GM10266 (cell line): ENCODE data around the gene DNAH14.

Experiments
- DNase-seq: peaks from one replicate; pipeline ENCODE4 v3.0.0; 2012; ENCODE audit errors: extremely low spot score
- TF ChIP-seq, protein P1 (sequence below): IDR thresholded peaks from 2 replicates; pipeline ENCODE4 v1.5.1; 2012; ENCODE audit warnings: mild to moderate bottlenecking, low read depth; ENCODE audit not compliant: control insufficient read depth, insufficient read depth; ENCODE audit errors: missing control alignments

Gene DNAH14

DNA sequence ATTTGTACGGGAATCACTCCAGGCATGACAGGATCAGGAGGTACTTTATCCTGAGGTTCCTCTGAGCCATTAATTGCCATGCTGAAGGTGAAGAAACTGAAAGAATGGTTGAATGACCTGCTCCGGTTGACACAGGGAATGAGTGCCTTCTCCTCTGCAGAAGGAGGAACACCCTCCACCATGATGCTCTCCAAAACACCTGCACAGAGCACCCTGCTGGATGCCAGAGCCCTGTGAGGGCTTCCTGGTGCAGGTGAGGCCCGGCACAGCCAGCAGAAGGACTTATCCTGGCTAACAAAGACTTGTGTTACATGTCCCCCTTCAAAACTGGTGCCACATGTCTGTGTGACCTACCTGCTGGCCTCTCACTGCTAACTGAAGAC lies 512.6 kb downstream of the DNAH14 start:
- DNase-seq, result no peak
- TF ChIP-seq, protein P1, sequence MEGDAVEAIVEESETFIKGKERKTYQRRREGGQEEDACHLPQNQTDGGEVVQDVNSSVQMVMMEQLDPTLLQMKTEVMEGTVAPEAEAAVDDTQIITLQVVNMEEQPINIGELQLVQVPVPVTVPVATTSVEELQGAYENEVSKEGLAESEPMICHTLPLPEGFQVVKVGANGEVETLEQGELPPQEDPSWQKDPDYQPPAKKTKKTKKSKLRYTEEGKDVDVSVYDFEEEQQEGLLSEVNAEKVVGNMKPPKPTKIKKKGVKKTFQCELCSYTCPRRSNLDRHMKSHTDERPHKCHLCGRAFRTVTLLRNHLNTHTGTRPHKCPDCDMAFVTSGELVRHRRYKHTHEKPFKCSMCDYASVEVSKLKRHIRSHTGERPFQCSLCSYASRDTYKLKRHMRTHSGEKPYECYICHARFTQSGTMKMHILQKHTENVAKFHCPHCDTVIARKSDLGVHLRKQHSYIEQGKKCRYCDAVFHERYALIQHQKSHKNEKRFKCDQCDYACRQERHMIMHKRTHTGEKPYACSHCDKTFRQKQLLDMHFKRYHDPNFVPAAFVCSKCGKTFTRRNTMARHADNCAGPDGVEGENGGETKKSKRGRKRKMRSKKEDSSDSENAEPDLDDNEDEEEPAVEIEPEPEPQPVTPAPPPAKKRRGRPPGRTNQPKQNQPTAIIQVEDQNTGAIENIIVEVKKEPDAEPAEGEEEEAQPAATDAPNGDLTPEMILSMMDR, result no peak

DNA sequence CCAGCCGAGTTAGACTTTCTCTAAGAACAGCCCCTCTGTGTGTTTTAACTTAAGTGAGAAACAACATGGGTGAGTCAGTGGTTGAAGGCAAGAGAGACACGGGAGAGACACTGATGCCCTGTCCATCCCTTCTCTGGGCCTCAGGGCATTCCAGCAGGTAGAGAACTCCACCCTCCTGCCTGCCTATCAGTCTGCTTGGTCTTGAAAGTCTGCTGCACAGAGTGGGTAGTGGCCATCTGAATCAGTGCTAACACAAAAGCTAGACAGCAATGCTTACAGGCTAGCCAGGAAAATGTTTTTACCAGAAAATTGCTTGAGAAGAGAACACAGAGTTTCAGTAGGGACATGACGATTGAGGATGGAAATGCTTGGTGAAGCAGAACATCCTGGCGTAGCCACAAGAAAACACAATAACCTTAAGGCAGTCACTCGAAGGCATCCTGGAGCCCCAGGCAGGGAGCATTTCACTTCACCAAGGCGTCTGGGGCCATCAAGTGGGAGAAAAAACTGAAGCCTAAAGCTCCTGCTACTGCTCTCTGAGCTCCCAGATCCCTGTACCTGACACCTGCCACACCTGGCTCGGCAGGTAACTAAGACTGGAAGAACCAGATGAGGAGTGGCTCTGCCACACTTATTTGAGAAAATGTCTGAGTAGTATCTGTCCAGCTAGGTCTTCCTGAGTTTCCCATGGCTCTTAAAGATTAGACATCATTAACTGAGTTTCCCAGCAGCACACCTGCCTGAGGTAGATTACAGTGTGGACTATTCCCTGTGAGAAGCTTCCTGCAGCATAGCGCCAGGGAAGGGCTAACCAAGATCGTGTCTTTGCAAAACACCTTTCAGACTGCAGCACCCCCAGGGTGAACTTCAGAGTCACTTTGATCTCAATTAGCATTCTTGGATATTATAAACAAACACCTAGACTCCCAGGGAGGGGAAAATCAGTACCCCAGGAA lies 516.4 kb downstream of the DNAH14 start:
- no peak for DNase-seq
- TF ChIP-seq, protein P1, result no peak

DNA sequence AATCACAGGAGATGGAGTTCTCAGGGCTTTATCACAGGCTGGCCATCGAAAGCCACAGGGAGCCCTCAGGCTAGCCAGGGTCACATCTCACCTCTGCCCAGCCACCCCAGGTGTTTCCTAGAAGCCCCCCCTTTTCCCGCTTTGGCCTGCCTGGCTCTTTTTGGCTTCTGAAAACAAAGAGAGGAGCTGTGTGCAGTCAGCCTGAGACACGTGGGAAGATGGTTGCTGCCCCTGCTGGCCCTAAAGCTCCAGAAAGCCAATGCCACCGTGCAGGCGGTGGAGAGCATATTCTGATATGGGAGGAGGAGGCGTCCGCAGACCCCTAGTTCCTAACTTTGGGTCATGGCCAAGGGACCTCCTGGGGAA lies 517.1 kb downstream of the DNAH14 start:
- TF ChIP-seq, protein P1, result no peak
- DNase-seq, result no peak

DNA sequence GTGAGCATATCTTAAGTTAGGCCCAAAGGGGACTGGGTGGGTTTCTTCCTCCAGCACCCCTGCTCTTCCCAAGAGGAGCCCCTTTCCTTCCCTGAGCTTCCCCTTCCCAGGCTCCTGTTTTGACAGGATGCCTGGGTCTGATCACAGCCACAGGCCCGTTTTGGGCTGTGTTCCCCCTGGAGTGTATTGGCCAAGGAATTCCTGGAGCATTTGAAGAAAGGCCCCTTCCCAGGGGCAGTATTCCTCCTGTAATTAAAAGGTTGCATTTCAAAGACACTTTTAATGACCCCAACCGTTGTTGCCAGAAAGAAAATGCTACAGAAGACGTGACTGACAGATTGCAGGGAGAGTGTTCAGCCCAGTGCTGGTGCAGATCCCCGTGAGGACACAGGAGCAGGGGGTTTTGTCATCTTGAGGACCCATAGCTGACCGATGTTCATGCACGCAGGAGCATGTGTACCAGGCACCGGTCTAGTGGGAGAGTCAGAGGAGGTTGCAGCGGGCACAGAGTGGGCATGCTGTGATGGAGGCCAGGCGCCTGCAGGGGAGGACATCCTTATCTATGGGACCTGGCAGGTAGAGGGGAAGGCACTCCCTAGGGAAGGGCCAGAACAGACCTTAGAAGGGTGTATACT lies 517.6 kb downstream of the DNAH14 start:
- TF ChIP-seq, protein P1, result no peak
- no peak for DNase-seq

DNA sequence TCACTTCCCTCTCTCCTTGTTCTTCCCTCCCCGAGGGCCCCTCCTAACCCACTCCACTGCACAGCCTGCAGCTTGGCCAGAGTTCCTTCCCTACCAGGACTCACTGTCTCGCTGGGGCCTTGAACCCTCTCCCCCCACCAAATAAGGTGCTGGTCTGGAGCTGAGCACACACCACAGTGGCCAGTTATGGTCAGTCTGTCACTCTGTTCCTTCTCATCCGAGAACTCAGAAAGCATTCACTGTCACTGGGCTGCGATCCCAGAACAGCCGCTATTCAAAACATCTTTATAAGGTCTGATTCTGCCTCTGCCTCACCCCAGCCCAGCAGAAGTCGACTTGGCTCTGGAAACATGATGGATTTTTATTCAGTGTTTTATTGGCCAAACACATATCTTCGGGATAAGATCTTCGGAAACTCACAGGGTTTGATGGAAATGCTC lies 518.2 kb downstream of the DNAH14 start:
- TF ChIP-seq, protein P1, result no peak
- DNase-seq, result no peak

DNA sequence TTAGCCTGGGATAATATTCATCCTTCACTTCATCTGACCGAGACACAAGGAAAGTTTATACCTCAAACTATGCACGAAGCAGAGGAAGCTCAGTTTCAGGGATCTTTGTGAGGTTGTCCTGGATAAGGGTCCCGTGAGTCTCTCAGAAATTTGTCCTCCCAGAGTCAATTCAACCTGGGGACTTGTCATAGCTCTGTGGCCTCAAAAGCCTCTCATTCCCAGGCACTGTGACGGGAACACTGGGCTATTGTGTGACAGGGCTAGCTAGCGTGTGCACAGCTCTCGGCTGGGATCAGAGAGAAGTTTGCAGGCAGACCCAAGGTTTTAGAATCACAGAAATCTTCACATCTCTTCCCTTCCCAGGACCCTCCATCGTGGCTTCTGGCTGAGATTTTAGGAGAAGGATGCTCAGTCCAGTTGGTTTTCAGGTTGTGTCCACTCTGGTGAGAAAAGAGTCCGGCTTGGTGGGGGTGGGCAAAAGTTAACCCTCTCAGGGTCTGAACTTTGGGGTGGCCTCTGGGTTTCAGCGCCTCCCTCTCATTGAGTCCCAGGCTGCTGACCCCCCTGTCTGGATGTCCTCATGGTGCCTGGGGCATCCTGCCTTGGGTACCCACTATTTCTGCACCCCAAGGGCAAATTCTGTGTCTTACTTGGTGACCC lies 518.8 kb downstream of the DNAH14 start:
- DNase-seq, result no peak
- TF ChIP-seq, protein P1, result no peak
